HL-60 (cell line): ENCODE data around the gene WNT6.

Source experiments
- DNase-seq, 2 experiments: peaks; one replicate each; pipeline ENCODE4 v3.0.0-alpha.2; 2010 to 2020; ENCODE audit warnings: low read depth in 1 of 2, low spot score in 1 of 2
- H3K27ac ChIP-seq: fragments of 250-450 bp; sonication (Bioruptor Pico); replicated peaks from 2 replicates; pipeline ENCODE4 v1.5.1; 2020; ENCODE audit warnings: mild to moderate bottlenecking, moderate library complexity
- H3K27me3 ChIP-seq: fragments of 250-450 bp; sonication (Bioruptor Pico); 2 replicates; pipeline ENCODE4 v1.5.1; 2021; ENCODE audit warnings: mild to moderate bottlenecking, moderate library complexity; ENCODE audit not compliant: insufficient read depth, poor library complexity, severe bottlenecking
- H3K4me3 ChIP-seq: replicated peaks from 2 replicates; pipeline ENCODE4 v1.5.1; 2011; ENCODE audit warnings: mild to moderate bottlenecking, control low read depth, low read length; ENCODE audit not compliant: insufficient read depth
- CTCF ChIP-seq: IDR thresholded peaks from one replicate; pipeline ENCODE4 v1.5.1; 2011; ENCODE audit warnings: low read length, control low read depth, inconsistent platforms; ENCODE audit not compliant: insufficient read depth
- GABPA ChIP-seq: IDR thresholded peaks from 2 replicates; pipeline ENCODE4 v1.6.1; 2012; ENCODE audit warnings: low read depth
- POLR2AphosphoS5 ChIP-seq: IDR thresholded peaks from 2 replicates; pipeline ENCODE4 v1.6.1; 2012; ENCODE audit warnings: low read depth
- REST ChIP-seq: IDR thresholded peaks from 2 replicates; pipeline ENCODE4 v1.6.1; 2012; ENCODE audit warnings: low read depth; ENCODE audit not compliant: insufficient replicate concordance
- SPI1 ChIP-seq: IDR thresholded peaks from 2 replicates; pipeline ENCODE4 v1.6.1; 2012; ENCODE audit warnings: low read depth, mild to moderate bottlenecking, borderline replicate concordance

The WNT6 gene

GRCh38 chr2:218895759-218896500 lies 36.3 kb downstream of the WNT6 start:
- Histone ChIP-seq H3K27ac (no peak overlapping the region), H3K4me3 (no peak overlapping the region), H3K27me3 (peaks cover 54% of the 10 kb centered on the region)
- DNase-seq = no peak
- no peak for TF ChIP-seq CTCF
- no peak for TF ChIP-seq GABPA
- TF ChIP-seq SPI1 = no peak
- TF ChIP-seq REST = no peak
- no peak for TF ChIP-seq POLR2AphosphoS5

DNA sequence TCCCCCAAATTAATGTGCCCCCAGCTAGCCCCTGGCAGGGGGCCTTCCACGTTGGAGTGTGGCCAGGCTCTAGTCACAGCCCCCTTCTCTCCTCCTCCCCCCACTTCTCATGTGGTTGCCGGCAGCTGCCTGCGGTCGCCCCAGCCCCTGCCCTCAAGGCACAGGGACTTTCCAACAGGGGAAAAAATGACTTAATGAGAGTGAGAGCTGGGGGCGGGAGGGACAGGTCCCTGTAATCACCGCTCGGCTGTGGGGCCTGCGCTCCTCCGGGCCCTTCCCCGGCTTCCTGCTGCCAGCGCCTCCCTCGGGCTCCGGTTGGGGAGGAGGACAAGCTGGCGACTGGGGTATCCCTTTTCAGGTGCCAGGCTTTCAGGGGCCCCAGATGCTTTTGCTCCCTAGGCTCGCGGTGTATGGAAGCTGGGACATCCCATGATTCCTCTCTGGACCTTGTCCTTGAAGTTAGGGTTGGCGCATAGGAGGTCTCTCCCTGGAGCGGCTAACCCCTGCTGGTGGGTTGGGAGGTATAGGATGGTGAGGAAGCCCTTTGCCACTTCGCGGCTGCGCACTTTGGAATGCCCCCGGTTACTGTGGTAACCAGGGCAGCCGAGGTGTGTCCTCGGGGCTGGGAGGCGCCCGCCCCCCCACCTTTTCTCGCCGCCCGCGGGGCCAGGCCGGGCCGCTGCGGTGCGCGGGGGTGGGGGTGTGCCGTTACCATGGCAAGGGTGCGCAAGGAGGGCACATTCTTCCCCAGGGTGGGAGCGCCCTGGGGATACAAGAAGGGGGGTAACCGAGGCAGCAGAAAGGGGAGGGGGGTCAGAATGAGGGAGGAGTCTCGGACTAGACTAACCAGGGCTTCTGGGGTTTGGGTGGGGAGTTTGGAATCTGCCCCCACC lies 37.1 kb downstream of the WNT6 start:
- Histone ChIP-seq H3K4me3 (no peak overlapping the region), H3K27me3 (peaks cover 60% of the 10 kb centered on the region), H3K27ac (no peak overlapping the region)
- DNase-seq = peak in 1 of 2 experiments; percentile 49
- TF ChIP-seq GABPA (no peak), POLR2AphosphoS5 (peak; percentile 67; the same call in 1 of the 2 replicates), CTCF (no peak)

- Histone ChIP-seq H3K27me3 (peaks cover 60% of the 10 kb centered on the region), H3K4me3 (no peak overlapping the region), H3K27ac (no peak overlapping the region)
- no peak for DNase-seq
- no peak for TF ChIP-seq GABPA
- no peak for TF ChIP-seq CTCF
- no peak for TF ChIP-seq REST
- no peak for TF ChIP-seq POLR2AphosphoS5
- no peak for TF ChIP-seq SPI1
Measured at GRCh38 chr2:218897394-218898108, 37.9 kb downstream of the WNT6 start.
